Stomach smooth muscle (tissue), 2 donors: ENCODE measurements around the gene HRK.
A peak's percentile ranks its signal among the peaks of the same experiment; 100 is the strongest.

ENCODE experiments used
- H3K27ac ChIP-seq: one replicate; pipeline ENCODE4 v1.7.0; 2013; ENCODE audit warnings: mild to moderate bottlenecking, low read length, inconsistent platforms
- H3K27me3 ChIP-seq, 2 donors: one replicate each; pipeline ENCODE4 v1.7.0; 2013; ENCODE audit warnings: low read length in 2 of 2; ENCODE audit not compliant: insufficient read depth in 2 of 2, control insufficient read depth in 1 of 2
- H3K36me3 ChIP-seq, 2 donors: one replicate each; pipeline ENCODE4 v1.7.0; 2013; ENCODE audit warnings: low read length in 2 of 2; ENCODE audit not compliant: control insufficient read depth in 2 of 2, insufficient read depth in 2 of 2
- H3K4me1 ChIP-seq: one replicate; pipeline ENCODE4 v1.7.0; 2013; ENCODE audit warnings: low read length; ENCODE audit not compliant: control insufficient read depth, insufficient read depth
- H3K4me3 ChIP-seq, 2 donors: one replicate each; pipeline ENCODE4 v1.7.0; 2013; ENCODE audit warnings: low read length in 2 of 2
- H3K9ac ChIP-seq, 2 donors: one replicate each; pipeline ENCODE4 v1.7.0; 2013; ENCODE audit warnings: low read length in 2 of 2, mild to moderate bottlenecking in 1 of 2
- H3K9me3 ChIP-seq, 2 donors: one replicate each; pipeline ENCODE4 v1.7.0; 2013; ENCODE audit warnings: low read length in 2 of 2; ENCODE audit not compliant: control insufficient read depth in 2 of 2
- donor health status: healthy.
- donor health status: Pancreatic carcinoma.

HRK gene

GRCh38 chr12:116919247-116919661, 38.0 kb upstream of the HRK start:
- Histone ChIP-seq H3K27ac (no peak overlapping the region), H3K9me3 (no peaks in the 10 kb centered on the region), H3K4me3 (no peak overlapping the region), H3K4me1 (no peaks in the 10 kb centered on the region), H3K36me3 (peaks cover 0 to 3% of the 10 kb centered on the region in 2 donors), H3K9ac (no peak overlapping the region), H3K27me3 (no peaks in the 10 kb centered on the region)

- Histone ChIP-seq H3K9me3 (no peaks in the 10 kb centered on the region), H3K27ac (no peak overlapping the region), H3K36me3 (peaks cover 0 to 5% of the 10 kb centered on the region in 2 donors), H3K9ac (no peak overlapping the region), H3K27me3 (no peaks in the 10 kb centered on the region), H3K4me1 (no peaks in the 10 kb centered on the region), H3K4me3 (no peak overlapping the region)
These were observed 37.2 kb upstream of the HRK start for GRCh38 chr12:116918464-116918863.

GRCh38 chr12:116916714-116917114, 35.5 kb upstream of the HRK start:
- Histone ChIP-seq H3K9ac (no peak overlapping the region), H3K27ac (no peak overlapping the region), H3K36me3 (peaks cover 0 to 5% of the 10 kb centered on the region in 2 donors), H3K4me1 (peaks cover 3% of the 10 kb centered on the region), H3K9me3 (no peaks in the 10 kb centered on the region), H3K4me3 (no peak overlapping the region), H3K27me3 (no peaks in the 10 kb centered on the region)

- Histone ChIP-seq H3K4me1 (peaks cover 5% of the 10 kb centered on the region), H3K9me3 (no peaks in the 10 kb centered on the region), H3K9ac (no peak overlapping the region), H3K27me3 (no peaks in the 10 kb centered on the region), H3K36me3 (peaks cover 0 to 5% of the 10 kb centered on the region in 2 donors), H3K27ac (no peak overlapping the region), H3K4me3 (no peak overlapping the region)
These were observed 34.9 kb upstream of the HRK start for GRCh38 chr12:116916122-116916521.

- Histone ChIP-seq H3K36me3 (peaks cover 0 to 5% of the 10 kb centered on the region in 2 donors), H3K9me3 (no peaks in the 10 kb centered on the region), H3K4me3 (no peak overlapping the region), H3K27ac (no peak overlapping the region), H3K27me3 (no peaks in the 10 kb centered on the region), H3K4me1 (peaks cover 5% of the 10 kb centered on the region), H3K9ac (no peak overlapping the region)
These were observed 34.1 kb upstream of the HRK start for GRCh38 chr12:116915326-116915725.

- Histone ChIP-seq H3K27me3 (no peaks in the 10 kb centered on the region), H3K4me3 (peak within 1 kb of the TSS; percentile 68 to 81), H3K9me3 (no peaks in the 10 kb centered on the region), H3K4me1 (peaks cover 5% of the 10 kb centered on the region), H3K36me3 (peaks cover 0 to 2% of the 10 kb centered on the region in 2 donors), H3K27ac (peak within 1 kb of the TSS; percentile 41), H3K9ac (peak within 1 kb of the TSS; percentile 68 to 76)
These were observed 29.6 kb upstream of the HRK start, which contains the start of gene FBXW8 for GRCh38 chr12:116910645-116911451. TSS of gene FBXW8 (plus strand) at chr12:116910950. CDS start at chr12:116911038, 88 bp downstream.

GRCh38 chr12:116910280-116910644, 29.0 kb upstream of the HRK start:
- Histone ChIP-seq H3K9me3 (no peaks in the 10 kb centered on the region), H3K36me3 (peaks cover 0 to 2% of the 10 kb centered on the region in 2 donors), H3K4me3 (peak overlapping the region; percentile 68 to 81), H3K9ac (peak overlapping the region in 1 of 2 donors; percentile 76), H3K27me3 (no peaks in the 10 kb centered on the region), H3K4me1 (peaks cover 5% of the 10 kb centered on the region), H3K27ac (no peak overlapping the region)

- no peaks in the 10 kb centered on the region for H3K4me1 ChIP-seq
- H3K9me3 ChIP-seq = no peaks in the 10 kb centered on the region
- no peak overlapping the region for H3K4me3 ChIP-seq
- H3K27me3 ChIP-seq = peaks cover 0 to 7% of the 10 kb centered on the region in 2 donors
- no peak overlapping the region for H3K9ac ChIP-seq
- no peaks in the 10 kb centered on the region for H3K36me3 ChIP-seq
- H3K27ac ChIP-seq = no peak overlapping the region
These were observed 25.0 kb upstream of the HRK start for GRCh38 chr12:116906285-116906684.

GRCh38 chr12:116903818-116904217, 22.6 kb upstream of the HRK start:
- no peaks in the 10 kb centered on the region for H3K4me1 ChIP-seq
- H3K36me3 ChIP-seq = no peaks in the 10 kb centered on the region
- no peak overlapping the region for H3K27ac ChIP-seq
- H3K9ac ChIP-seq = no peak overlapping the region
- no peak overlapping the region for H3K4me3 ChIP-seq
- H3K27me3 ChIP-seq = peaks cover 0 to 7% of the 10 kb centered on the region in 2 donors
- no peaks in the 10 kb centered on the region for H3K9me3 ChIP-seq

- no peak overlapping the region for H3K27ac ChIP-seq
- peaks cover under 1 to 8% of the 10 kb centered on the region in 2 donors for H3K27me3 ChIP-seq
- no peaks in the 10 kb centered on the region for H3K4me1 ChIP-seq
- H3K9ac ChIP-seq = no peak overlapping the region
- no peaks in the 10 kb centered on the region for H3K36me3 ChIP-seq
- H3K4me3 ChIP-seq = no peak overlapping the region
- H3K9me3 ChIP-seq = no peaks in the 10 kb centered on the region
These were observed 20.4 kb upstream of the HRK start for GRCh38 chr12:116901612-116902011.

GRCh38 chr12:116898669-116899068, 17.4 kb upstream of the HRK start:
- Histone ChIP-seq H3K27ac (no peak overlapping the region), H3K4me3 (no peak overlapping the region), H3K9ac (no peak overlapping the region), H3K9me3 (no peaks in the 10 kb centered on the region), H3K36me3 (no peaks in the 10 kb centered on the region), H3K4me1 (no peaks in the 10 kb centered on the region), H3K27me3 (peaks cover 5 to 6% of the 10 kb centered on the region in 2 donors)
